Stimulated activated CD8-positive, alpha-beta memory T cell treated with anti-CD3 and anti-CD28 coated beads, Interleukin-7, amount 100 ng/mL, for 4 hours (primary cell): Measurements from ENCODE around the gene MIF4GD.

Experiments
- DNase-seq, 2 donors: peaks; one replicate each; pipeline ENCODE4 v3.0.0-alpha.2; 2020; ENCODE audit warnings: low read depth in 2 of 2

Gene MIF4GD

DNA sequence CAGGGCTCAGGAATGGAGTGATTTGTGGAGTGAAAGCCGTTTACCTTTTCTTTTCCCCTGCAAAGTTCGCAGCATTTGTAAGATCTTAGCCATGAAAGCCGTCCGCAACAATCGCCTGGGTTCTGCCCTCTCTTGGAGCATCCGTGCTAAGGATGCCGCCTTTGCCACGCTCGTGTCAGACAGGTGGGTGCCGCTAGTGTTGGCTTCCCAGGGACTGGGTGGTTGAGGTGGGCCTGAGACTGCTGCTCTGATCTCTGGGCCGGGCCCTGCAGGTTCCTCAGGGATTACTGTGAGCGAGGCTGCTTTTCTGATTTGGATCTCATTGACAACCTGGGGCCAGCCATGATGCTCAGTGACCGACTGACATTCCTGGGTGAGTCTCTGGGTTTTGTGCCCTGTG lies 38.2 kb downstream of the MIF4GD start:
- no peak for DNase-seq

DNA sequence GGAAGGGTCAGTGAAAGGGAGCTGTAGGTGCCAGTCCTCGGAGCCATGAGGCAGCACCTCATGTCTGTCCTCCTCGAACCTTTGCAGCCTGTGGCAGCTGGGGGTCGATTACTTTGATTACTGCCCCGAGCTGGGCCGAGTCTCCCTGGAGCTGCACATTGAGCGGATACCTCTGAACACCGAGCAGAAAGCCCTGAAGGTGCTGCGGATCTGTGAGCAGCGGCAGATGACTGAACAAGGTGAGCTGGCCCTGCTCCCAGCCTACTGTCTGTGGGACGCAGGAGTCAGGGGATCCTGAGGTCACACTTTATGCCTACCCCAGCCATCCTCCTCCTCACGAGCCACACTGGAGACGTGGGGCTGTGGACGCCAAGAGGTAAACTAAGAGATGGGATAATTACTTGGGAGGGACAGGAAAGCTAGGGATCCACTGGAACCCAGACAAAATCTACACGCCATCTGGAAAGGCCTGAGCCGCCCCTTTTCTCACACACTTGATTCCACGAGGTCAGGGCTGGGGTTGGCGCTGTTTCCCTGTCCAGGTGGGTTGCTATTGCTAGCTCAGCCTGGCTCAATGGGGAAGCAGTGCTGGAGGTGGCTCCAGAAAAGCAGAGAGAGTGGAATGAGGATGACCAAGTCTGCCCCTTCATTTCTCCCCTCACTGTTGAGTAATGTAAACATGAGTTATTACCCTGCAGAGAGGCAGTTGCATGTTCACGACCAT lies 39.1 kb downstream of the MIF4GD start:
- no peak for DNase-seq

GRCh38 chr17:75231071-75231470 lies 40.0 kb downstream of the MIF4GD start:
- no peak for DNase-seq

- no peak for DNase-seq
Observed at GRCh38 chr17:75228847-75229246, 42.2 kb downstream of the MIF4GD start.

- no peak for DNase-seq
Observed at GRCh38 chr17:75228305-75228704, 42.7 kb downstream of the MIF4GD start.

- DNase-seq = no peak
Observed at GRCh38 chr17:75227729-75228128, 43.3 kb downstream of the MIF4GD start.

GRCh38 chr17:75225016-75225415 lies 46.0 kb downstream of the MIF4GD start:
- DNase-seq = no peak

DNA sequence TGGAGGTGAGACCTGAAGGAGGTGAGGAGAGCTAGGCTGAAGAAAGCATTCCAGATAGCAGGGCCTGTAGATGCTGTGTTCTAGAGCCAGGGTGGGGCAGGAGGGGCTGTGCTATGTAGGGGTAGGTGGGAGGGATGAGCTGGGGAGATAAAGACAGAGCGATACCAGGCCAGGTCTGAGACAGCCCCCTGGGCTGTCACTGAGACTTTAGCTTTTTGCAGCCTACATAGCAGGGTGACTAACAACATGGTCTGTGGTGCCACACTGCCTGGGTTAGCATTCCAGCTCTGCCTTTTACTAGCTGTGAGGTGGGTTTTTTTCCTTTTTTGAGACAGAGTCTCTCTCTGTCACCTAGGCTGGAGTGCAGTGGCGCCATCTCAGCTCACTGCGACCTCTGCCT lies 51.2 kb downstream of the MIF4GD start:
- no peak for DNase-seq

DNA sequence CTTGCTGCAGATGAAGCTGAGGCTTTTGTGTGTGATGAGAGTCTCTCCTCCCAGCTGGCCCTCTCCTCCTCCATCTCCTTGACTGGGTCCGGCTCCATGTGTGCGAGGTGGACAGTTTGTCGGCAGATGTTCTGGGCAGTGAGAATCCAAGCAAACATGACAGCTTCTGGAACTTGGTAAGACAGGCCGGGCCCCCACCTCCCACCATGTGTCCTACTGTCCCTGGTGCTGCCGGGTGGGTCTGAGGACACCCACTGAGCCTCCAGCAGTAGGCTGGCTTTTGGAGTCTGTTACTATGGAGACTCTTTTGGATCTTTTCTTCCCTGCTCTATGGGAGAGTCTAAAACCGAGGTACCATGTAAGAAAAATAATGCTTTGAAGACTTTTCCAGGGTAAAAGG lies 52.9 kb downstream of the MIF4GD start:
- DNase-seq = no peak
